Central memory CD4-positive, alpha-beta T cell (primary cell): Measurements from ENCODE around the gene ZNF837.
"Not testable (repeated sequence)": the region's sequence is repeated elsewhere in the genome, so short reads cannot be mapped to it uniquely, and the experiment has no call there.

Experiments
- DNase-seq: peaks from one replicate; pipeline ENCODE4 v3.0.0; 2022

ZNF837 gene

GRCh38 chr19:58350001-58350861, 30.6 kb downstream of the ZNF837 start:
- DNase-seq = no peak

DNA sequence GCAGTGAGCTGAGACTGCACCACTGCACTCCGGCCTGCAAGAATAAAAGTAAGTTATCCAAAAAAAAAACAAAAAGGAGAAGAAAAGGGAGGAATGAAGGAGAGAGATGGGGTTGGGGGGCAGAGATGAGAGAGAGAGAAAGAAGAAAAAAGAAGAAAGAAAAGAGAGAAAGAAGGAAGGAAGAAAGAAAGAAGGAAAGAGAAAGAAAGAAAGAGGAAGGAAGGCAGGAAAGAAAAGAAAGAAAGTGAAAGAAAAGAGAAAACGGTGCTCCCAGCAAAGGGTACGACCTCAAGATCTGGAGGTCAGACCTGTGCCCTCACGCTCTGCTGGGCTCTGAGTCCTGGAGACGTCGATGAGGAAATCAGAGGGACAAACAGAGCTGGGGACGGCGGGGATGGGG, 31.2 kb downstream of the ZNF837 start:
- DNase-seq = no peak

DNA sequence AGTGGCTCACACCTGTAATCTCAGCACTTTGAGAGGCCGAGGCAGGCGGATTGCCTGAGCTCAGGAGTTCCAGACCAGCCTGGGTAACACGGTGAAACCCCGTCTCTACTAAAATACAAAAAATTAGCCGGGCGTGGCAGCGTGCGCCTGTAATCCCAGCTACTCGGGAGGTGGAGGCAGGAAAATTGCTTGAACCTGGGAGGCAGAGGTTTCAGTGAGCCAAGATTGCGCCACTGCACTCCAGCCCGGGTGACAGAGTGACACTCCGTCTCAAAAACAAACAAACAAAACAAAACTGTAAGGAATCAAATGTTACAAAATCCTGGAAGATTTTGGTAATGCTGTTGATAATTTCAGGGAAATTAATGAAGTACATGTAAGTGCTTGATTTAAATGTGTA, 32.8 kb downstream of the ZNF837 start:
- not testable (repeated sequence) for DNase-seq

DNA sequence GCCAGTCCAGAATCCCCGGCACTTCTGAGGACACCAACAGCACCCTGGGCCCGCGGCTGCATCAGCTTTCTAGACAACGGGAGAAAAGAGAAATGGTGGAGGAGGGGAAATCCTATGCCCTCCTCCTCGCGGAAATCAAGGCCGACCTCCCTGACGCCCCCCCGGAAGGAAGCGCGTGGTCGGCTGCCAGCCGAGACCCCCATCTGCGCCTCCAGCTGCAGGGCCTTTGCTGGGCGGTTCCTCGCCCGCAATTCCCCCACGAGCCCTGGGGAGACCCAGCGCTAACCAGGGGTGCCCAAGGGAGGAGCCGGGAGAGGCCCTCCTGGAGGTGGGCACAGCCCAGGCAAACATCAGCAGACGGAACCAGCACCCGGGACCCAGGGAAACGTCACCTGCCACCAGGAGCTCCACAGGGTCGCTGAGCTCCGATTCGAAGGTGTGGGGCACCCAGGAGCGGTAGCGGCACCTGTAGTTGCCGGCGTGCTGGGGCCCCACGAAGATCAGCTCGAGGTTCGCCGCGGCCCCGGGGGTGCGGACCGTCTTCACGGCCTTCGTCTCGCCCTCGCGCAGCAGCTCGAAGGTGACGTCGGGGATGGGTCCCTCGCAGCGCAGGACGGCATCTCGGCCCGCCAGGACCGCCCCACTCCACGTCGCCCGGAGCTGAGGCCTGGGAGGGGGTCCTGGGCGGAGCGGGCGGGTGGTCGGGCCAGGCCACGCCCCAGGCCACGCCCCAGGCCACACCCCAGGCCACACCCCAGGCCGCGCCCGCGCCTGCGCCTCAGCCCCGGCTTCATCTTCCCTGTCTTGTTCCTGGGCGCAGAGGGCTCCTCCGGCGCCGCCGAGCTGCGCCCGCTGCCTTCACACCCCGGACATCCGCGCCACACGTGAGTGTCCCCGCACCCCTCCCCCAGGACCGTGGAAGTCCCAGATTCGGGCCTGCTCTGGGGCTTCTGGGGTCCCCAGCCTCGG, 33.6 kb downstream of the ZNF837 start:
- DNase-seq = peak; percentile 69

GRCh38 chr19:58345558-58345957, 35.3 kb downstream of the ZNF837 start:
- no peak for DNase-seq

- no peak for DNase-seq
Measured at GRCh38 chr19:58338825-58339558, 41.8 kb downstream of the ZNF837 start.

GRCh38 chr19:58338336-58338735, 42.5 kb downstream of the ZNF837 start:
- no peak for DNase-seq

GRCh38 chr19:58336820-58337219, 44.0 kb downstream of the ZNF837 start:
- DNase-seq = no peak

DNA sequence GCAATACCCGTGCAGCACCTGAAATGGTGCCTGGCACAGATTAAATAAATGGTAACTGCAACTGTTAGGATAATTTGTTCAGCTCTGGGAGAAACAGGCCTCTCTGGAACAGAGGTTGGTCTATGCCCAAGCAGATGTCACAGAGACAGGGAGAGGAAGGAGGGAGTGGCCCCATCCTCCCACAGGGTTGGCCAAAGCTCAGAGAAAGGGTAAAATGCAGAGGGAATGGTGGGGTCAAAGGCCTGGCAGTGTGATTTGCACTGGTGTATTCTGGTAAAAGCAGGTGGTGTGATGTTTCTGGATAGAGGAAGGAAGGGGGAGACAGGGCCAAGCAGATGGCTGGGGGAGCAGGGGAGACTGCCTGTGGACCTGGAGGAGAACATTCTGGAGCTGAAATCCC, 44.6 kb downstream of the ZNF837 start:
- no peak for DNase-seq

DNA sequence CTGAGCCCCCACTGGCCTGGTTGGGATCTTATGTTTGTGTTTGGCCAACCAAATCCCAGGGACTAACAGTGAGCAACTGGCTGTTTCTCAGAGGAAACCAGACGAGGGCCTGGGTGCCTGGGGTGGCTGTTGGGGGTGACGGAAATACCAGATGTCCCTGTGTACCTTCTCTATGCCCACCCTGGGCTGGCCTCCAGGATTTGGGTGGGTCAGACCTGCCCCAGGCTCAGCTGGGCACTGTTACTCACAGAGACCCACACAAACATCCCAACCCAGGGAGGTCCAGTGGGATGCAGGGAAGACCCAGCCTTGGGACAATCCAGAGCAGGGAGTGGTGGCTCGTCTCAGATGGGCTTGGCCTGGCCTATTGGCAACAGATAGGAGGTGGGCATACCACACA, 45.2 kb downstream of the ZNF837 start:
- DNase-seq = no peak

DNA sequence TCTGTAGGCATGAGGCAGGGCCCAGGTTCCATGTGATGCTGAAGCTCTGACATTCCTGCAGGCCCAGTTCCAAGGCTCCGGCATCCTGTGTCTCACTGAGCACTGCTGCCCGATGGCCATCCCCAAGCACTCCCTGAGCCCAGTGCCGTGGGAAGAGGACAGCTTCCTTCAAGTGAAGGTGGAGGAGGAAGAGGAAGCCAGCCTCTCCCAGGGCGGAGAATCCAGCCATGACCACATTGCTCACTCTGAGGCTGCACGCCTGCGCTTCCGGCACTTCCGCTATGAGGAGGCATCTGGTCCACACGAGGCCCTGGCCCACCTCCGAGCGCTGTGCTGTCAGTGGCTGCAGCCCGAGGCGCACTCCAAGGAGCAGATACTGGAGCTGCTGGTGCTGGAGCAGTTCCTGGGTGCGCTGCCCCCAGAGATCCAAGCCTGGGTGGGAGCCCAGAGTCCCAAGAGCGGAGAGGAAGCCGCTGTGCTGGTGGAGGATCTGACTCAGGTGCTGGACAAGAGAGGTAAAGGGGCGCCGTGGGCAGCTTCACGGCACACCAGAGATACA, 46.1 kb downstream of the ZNF837 start:
- no peak for DNase-seq

- no peak for DNase-seq
Measured at GRCh38 chr19:58332697-58333096, 48.1 kb downstream of the ZNF837 start.

GRCh38 chr19:58330458-58330857, 50.4 kb downstream of the ZNF837 start:
- DNase-seq = no peak

- no peak for DNase-seq
Measured at GRCh38 chr19:58328999-58329398, 51.8 kb downstream of the ZNF837 start.

- peak; percentile 77 for DNase-seq
Measured at GRCh38 chr19:58326914-58327726, 53.7 kb downstream of the ZNF837 start, which contains the start of gene ZSCAN22. Gene ZSCAN22, plus strand, starts transcription at chr19:58326994. Its CDS starts 7,809 bp downstream, at chr19:58334803.

DNA sequence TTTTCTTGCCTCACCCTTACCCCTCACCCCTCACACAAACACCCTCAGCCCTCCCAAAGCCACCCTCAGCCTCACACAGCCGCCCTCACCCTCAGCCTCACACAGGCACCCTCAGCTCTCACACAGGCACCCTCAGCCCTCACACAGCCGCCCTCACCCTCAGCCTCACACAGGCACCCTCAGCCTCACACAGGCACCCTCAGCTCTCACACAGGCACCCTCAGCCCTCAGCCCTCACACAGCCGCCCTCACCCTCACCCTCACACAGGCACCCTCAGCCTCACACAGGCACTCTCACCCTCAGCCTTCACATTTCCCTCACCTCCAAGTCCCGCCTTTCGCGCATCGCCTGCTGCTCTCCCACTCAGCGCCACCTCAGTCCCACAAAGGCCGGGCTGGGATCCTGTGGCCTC, 54.3 kb downstream of the ZNF837 start:
- DNase-seq = no peak

DNA sequence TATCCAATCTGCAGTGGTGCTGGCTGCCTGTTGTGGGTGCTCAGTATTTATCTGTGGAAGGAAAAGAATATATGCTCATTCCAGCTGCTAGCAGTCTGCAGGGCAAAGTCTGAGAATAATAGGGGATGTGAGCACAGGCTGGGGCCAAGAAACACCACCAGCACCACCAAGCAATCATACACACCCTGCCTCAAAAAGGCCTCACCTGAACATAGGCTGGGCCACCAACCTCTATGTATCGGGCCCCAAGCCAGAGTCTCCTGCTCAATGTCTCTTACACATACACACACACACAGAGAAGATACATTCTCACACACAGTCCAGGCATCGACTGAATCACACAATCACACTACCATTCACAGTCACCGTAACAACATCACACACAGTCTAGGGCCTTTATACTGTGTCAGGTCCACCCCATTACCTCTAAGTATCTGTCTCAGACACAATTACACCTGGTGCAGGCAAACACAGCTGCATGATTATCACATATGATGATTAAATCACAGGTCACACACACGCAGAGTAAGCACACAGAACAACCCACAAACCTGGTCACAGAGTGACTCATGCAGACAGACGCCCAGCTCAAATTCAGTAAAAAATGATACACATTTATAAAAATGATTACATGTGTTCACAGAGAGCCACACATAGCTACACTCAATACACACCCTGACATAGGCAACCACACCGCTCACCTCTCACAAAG, 55.4 kb downstream of the ZNF837 start:
- DNase-seq = no peak

- DNase-seq = no peak
Measured at GRCh38 chr19:58319241-58319640, 61.6 kb downstream of the ZNF837 start.

- no peak for DNase-seq
Measured at GRCh38 chr19:58318297-58318696, 62.5 kb downstream of the ZNF837 start.
